ENCODE results near the gene PRADC1.

- TF ChIP-seq CTCF (IDR thresholded peaks at IDR 0.05; ENCODE audit: borderline replicate concordance, extremely low read depth, low read length, poor library complexity, severe bottlenecking) (no peak), EZH2 (IDR thresholded peaks at IDR 0.05; ENCODE audit: borderline replicate concordance, low read depth, low read length, severe bottlenecking) (no peak)
Measured at GRCh38 chr2:73249636-73250035, 16.6 kb upstream of the PRADC1 start.

All from DND-41 (cell line).